ENCODE measurements around the gene ZBTB7C. TPM values are rescaled to one million over a fixed set of nuclear protein-coding genes. Genes with fewer than 3 reads are reported as not detected.

ZBTB7C gene
- total and polyA plus RNA-seq, 2 of the 8 experiments (the other 6 are each of a cell fraction or from before 2014, with no cell fraction given) = 0.15 to 0.45 TPM

GRCh38 chr18:48360376-48361021 lies 48.7 kb downstream of the ZBTB7C start (continued):
- TF ChIP-seq EZH2 (IDR thresholded peaks at IDR 0.05; ENCODE audit: low read depth, low read length, severe bottlenecking) (no peak), RBBP5 (IDR thresholded peaks at IDR 0.05; ENCODE audit: borderline replicate concordance, low read depth, low read length) (no peak), NANOG (IDR thresholded peaks at IDR 0.05; ENCODE audit: insufficient read depth, low read depth, low read length, poor library complexity, severe bottlenecking) (no peak), EGR1 (IDR thresholded peaks at IDR 0.05; ENCODE audit: borderline replicate concordance, low read depth, low read length) (no peak)
